PC-9 (cell line): ENCODE results near the gene SPACA1. TPM values are rescaled to one million over a fixed set of nuclear protein-coding genes. Genes with fewer than 3 reads are reported as not detected.

ENCODE experiments used
- BruUV-seq: library from RNA; stranded (reverse); fragments of 400-500 nt; replicated peaks from 2 replicates; lab custom pipeline; 2021; lab: Mats Ljungman, UMichigan
- CTCF ChIA-PET: fragments of 300-600 bp; sonication (Branson Sonifier 250); formaldehyde crosslinking; loops from one replicate; lab custom pipeline; 2022; ENCODE audit warnings: antibody characterized with exemption; lab: Charles Lee
- POLR2A ChIA-PET: fragments of 300-600 bp; sonication (Branson Sonifier 250); formaldehyde crosslinking; loops from one replicate; lab custom pipeline; 2022; ENCODE audit warnings: antibody characterized with exemption; ENCODE audit not compliant: unreplicated experiment; lab: Charles Lee
- DNase-seq, 2 experiments: peaks; one replicate each; pipeline versions ENCODE4 v3.0.0 to v3.0.0-alpha.2; 2015 to 2022; ENCODE audit warnings: mixed read lengths in 1 of 2
- H2AFZ ChIP-seq: fragments of 200-600 bp; sonication (generic); 2 replicates; pipeline ENCODE4 v1.8.1; 2017; ENCODE audit warnings: antibody characterized with exemption
- H3F3A ChIP-seq: fragments of 200-600 bp; sonication (generic); 2 replicates; pipeline ENCODE4 v1.8.1; 2017; ENCODE audit warnings: antibody characterized with exemption, mild to moderate bottlenecking, low read depth; ENCODE audit not compliant: insufficient read depth
- H3K27ac ChIP-seq: fragments of 200-600 bp; sonication (generic); 2 replicates; pipeline ENCODE4 v1.6.1; 2016; ENCODE audit warnings: mixed run types
- H3K27me3 ChIP-seq: fragments of 200-600 bp; sonication (generic); 2 replicates; pipeline ENCODE4 v1.6.1; 2016; ENCODE audit warnings: low read depth, mixed run types; ENCODE audit not compliant: insufficient read depth
- H3K36me3 ChIP-seq: fragments of 200-600 bp; sonication (generic); 2 replicates; pipeline ENCODE4 v1.6.1; 2016; ENCODE audit warnings: low read depth, mixed run types
- H3K4me1 ChIP-seq: fragments of 200-600 bp; sonication (generic); replicated peaks from 2 replicates; pipeline ENCODE4 v1.6.1; 2016; ENCODE audit warnings: mixed run types; ENCODE audit not compliant: insufficient read depth
- H3K4me2 ChIP-seq: fragments of 200-600 bp; sonication (generic); 2 replicates; pipeline ENCODE4 v1.6.1; 2017; ENCODE audit warnings: mixed run types
- H3K4me3 ChIP-seq: fragments of 200-600 bp; sonication (generic); 2 replicates; pipeline ENCODE4 v1.6.1; 2016; ENCODE audit warnings: mixed run types
- H3K79me2 ChIP-seq: fragments of 200-600 bp; sonication (generic); 2 replicates; pipeline ENCODE4 v1.6.1; 2017; ENCODE audit warnings: low read depth, mixed run types
- H3K9me2 ChIP-seq: fragments of 200-600 bp; sonication (generic); 2 replicates; pipeline ENCODE4 v1.8.1; 2017; ENCODE audit warnings: mild to moderate bottlenecking; ENCODE audit not compliant: insufficient read depth
- H3K9me3 ChIP-seq: fragments of 200-600 bp; sonication (generic); 2 replicates; pipeline ENCODE4 v1.8.1; 2016; ENCODE audit warnings: low read depth; ENCODE audit not compliant: insufficient read depth
- H4K20me1 ChIP-seq: fragments of 200-600 bp; sonication (generic); 2 replicates; pipeline ENCODE4 v1.8.1; 2017; ENCODE audit not compliant: insufficient read depth
- EZH2 ChIP-seq: fragments of 200-600 bp; sonication (generic); IDR thresholded peaks from 2 replicates; pipeline ENCODE4 v1.8.0; 2017; ENCODE audit warnings: antibody characterized with exemption, low read depth
- intact Hi-C: fragments of 100-400 bp; cut with micrococcal nuclease; formaldehyde crosslinking; loops from one replicate; pipeline ENCODE4 v1.10.0; 2022; ENCODE audit not compliant: unreplicated experiment
- total RNA-seq: library from RNA; stranded (reverse); gene quantifications from 2 replicates; pipeline ENCODE4 v1.2.3, GENCODE V29; 2021
- TF ChIP-seq, protein P1 (sequence below): fragments of 200-600 bp; sonication (generic); conservative IDR thresholded peaks from 2 replicates; pipeline ENCODE4 v1.6.1; 2017; ENCODE audit warnings: mixed run types, antibody characterized with exemption, mild to moderate bottlenecking, moderate library complexity

SPACA1 gene
- total RNA-seq, 1 experiment from 2014 or later, result not detected

- no peaks in the 10 kb centered on the region for H3K9me3 ChIP-seq
- no peak overlapping the region for H3K4me3 ChIP-seq
- TF ChIP-seq, protein P1, sequence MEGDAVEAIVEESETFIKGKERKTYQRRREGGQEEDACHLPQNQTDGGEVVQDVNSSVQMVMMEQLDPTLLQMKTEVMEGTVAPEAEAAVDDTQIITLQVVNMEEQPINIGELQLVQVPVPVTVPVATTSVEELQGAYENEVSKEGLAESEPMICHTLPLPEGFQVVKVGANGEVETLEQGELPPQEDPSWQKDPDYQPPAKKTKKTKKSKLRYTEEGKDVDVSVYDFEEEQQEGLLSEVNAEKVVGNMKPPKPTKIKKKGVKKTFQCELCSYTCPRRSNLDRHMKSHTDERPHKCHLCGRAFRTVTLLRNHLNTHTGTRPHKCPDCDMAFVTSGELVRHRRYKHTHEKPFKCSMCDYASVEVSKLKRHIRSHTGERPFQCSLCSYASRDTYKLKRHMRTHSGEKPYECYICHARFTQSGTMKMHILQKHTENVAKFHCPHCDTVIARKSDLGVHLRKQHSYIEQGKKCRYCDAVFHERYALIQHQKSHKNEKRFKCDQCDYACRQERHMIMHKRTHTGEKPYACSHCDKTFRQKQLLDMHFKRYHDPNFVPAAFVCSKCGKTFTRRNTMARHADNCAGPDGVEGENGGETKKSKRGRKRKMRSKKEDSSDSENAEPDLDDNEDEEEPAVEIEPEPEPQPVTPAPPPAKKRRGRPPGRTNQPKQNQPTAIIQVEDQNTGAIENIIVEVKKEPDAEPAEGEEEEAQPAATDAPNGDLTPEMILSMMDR, result no peak
- no peak for TF ChIP-seq EZH2
- H3F3A ChIP-seq, result no peaks in the 10 kb centered on the region
- intact Hi-C loops, result no loop called here
- H3K27ac ChIP-seq, result no peak overlapping the region
- POLR2A ChIA-PET, result no interaction called here
- no TSS peak for BruUV-seq
- H3K79me2 ChIP-seq, result no peaks in the 10 kb centered on the region
- H3K4me1 ChIP-seq, result no peaks in the 10 kb centered on the region
- DNase-seq, result no peak
- no peak overlapping the region for H2AFZ ChIP-seq
- H3K4me2 ChIP-seq, result no peak overlapping the region
- H4K20me1 ChIP-seq, result no peaks in the 10 kb centered on the region
- peaks cover 15% of the 10 kb centered on the region for H3K27me3 ChIP-seq
- no peaks in the 10 kb centered on the region for H3K36me3 ChIP-seq
- CTCF ChIA-PET, result no interaction called here
- no peaks in the 10 kb centered on the region for H3K9me2 ChIP-seq
These were observed 27.2 kb upstream of the SPACA1 start for GRCh38 chr6:88020439-88020838.

DNA sequence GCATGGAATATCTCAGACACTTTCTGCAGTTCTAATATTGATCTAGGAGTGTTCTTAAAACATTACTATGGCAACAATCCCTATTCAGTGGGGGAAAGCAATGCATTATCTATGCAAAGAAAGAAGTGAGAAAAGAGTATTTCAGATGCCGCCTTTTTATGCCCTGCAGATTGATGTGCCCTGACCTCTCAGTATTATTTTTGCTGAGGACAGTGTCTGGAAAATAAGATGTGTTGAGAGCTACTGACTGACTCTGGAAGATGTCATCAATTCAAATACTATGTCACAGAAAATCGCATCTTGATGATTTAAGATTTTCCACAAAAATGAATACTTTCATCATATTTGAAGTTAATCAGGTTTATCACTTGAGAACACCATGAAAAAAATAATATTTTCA is 22.9 kb upstream of the SPACA1 start:
- CTCF ChIA-PET, result no interaction called here
- no peaks in the 10 kb centered on the region for H3K9me3 ChIP-seq
- BruUV-seq, result no TSS peak
- H3K4me3 ChIP-seq, result no peak overlapping the region
- no peak overlapping the region for H3K4me2 ChIP-seq
- POLR2A ChIA-PET, result no interaction called here
- no peak overlapping the region for H2AFZ ChIP-seq
- H3F3A ChIP-seq, result no peaks in the 10 kb centered on the region
- H3K9me2 ChIP-seq, result no peaks in the 10 kb centered on the region
- no peaks in the 10 kb centered on the region for H3K4me1 ChIP-seq
- intact Hi-C loops, result no loop called here
- no peaks in the 10 kb centered on the region for H3K79me2 ChIP-seq
- no peak for DNase-seq
- H3K36me3 ChIP-seq, result no peaks in the 10 kb centered on the region
- H3K27me3 ChIP-seq, result peaks cover 11% of the 10 kb centered on the region
- TF ChIP-seq, protein P1, result no peak
- TF ChIP-seq EZH2, result no peak
- no peak overlapping the region for H3K27ac ChIP-seq
- no peaks in the 10 kb centered on the region for H4K20me1 ChIP-seq

- no peaks in the 10 kb centered on the region for H3K79me2 ChIP-seq
- no peaks in the 10 kb centered on the region; the same call in 1 of the 2 replicates for H3K9me3 ChIP-seq
- BruUV-seq, result no TSS peak
- no peak overlapping the region for H3K4me2 ChIP-seq
- no peaks in the 10 kb centered on the region for H3K4me1 ChIP-seq
- no peak for TF ChIP-seq EZH2
- H2AFZ ChIP-seq, result no peak overlapping the region
- no peaks in the 10 kb centered on the region for H3K9me2 ChIP-seq
- DNase-seq, result no peak
- no peak overlapping the region for H3K27ac ChIP-seq
- intact Hi-C loops, result no loop called here
- ChIA-PET CTCF (no interaction called here), POLR2A (no interaction called here)
- H4K20me1 ChIP-seq, result no peaks in the 10 kb centered on the region
- H3F3A ChIP-seq, result no peaks in the 10 kb centered on the region
- H3K27me3 ChIP-seq, result no peaks in the 10 kb centered on the region
- no peaks in the 10 kb centered on the region for H3K36me3 ChIP-seq
- H3K4me3 ChIP-seq, result no peak overlapping the region
These were observed 16.1 kb upstream of the SPACA1 start for GRCh38 chr6:88031550-88031949.

GRCh38 chr6:88044530-88044929 is 3.1 kb upstream of the SPACA1 start:
- Histone ChIP-seq H3K9me2 (no peaks in the 10 kb centered on the region), H3K27me3 (no peaks in the 10 kb centered on the region), H2AFZ (no peak overlapping the region), H3F3A (no peaks in the 10 kb centered on the region), H3K4me2 (no peak overlapping the region), H3K27ac (no peak overlapping the region), H3K4me3 (no peak overlapping the region), H3K9me3 (no peaks in the 10 kb centered on the region), H3K4me1 (no peaks in the 10 kb centered on the region), H3K79me2 (no peaks in the 10 kb centered on the region), H3K36me3 (no peaks in the 10 kb centered on the region), H4K20me1 (no peaks in the 10 kb centered on the region)
- ChIA-PET POLR2A (no interaction called here), CTCF (interaction anchor here (0.7 kb wide), 1 partner anchor 11 kb away, joined by 3 read pairs; no protein-coding TSS in a partner anchor)
- no peak for TF ChIP-seq EZH2
- TF ChIP-seq, protein P1, result no peak
- DNase-seq, result no peak
- intact Hi-C loops, result no loop called here
- BruUV-seq, result no TSS peak
